ENCODE data around the gene ZFAND2A. TPM values are rescaled to one million over a fixed set of nuclear protein-coding genes. Genes with fewer than 3 reads are reported as not detected.
"Not testable (repeated sequence)": the region's sequence is repeated elsewhere in the genome, so short reads cannot be mapped to it uniquely, and the experiment has no call there.

The ZFAND2A gene
- total RNA-seq, 1 donor from 2014 or later, result 14.3 TPM

- DNase-seq (ENCODE audit: low read depth, low spot score), result no peak
Observed at GRCh38 chr7:1124816-1125602, 35.0 kb downstream of the ZFAND2A start.

GRCh38 chr7:1124164-1124563, 35.8 kb downstream of the ZFAND2A start:
- DNase-seq (ENCODE audit: low read depth, low spot score), result no peak

- DNase-seq (ENCODE audit: low read depth, low spot score), result peak; percentile 81
Observed at GRCh38 chr7:1123715-1124114, 36.3 kb downstream of the ZFAND2A start.

GRCh38 chr7:1122832-1123501, 37.0 kb downstream of the ZFAND2A start:
- DNase-seq (ENCODE audit: low read depth, low spot score), result no peak

GRCh38 chr7:1121886-1122831, 37.8 kb downstream of the ZFAND2A start:
- DNase-seq (ENCODE audit: low read depth, low spot score), result no peak

GRCh38 chr7:1121476-1121875, 38.5 kb downstream of the ZFAND2A start:
- no peak for DNase-seq (ENCODE audit: low read depth, low spot score)

- DNase-seq (ENCODE audit: low read depth, low spot score), result no peak
Observed at GRCh38 chr7:1120791-1121190, 39.2 kb downstream of the ZFAND2A start.

GRCh38 chr7:1119201-1119600, 40.8 kb downstream of the ZFAND2A start:
- DNase-seq (ENCODE audit: low read depth, low spot score), result no peak

GRCh38 chr7:1117321-1117928, 42.6 kb downstream of the ZFAND2A start:
- DNase-seq (ENCODE audit: low read depth, low spot score), result no peak

- not testable (repeated sequence) for DNase-seq (ENCODE audit: low read depth, low spot score)
Observed at GRCh38 chr7:1116383-1117008, 43.5 kb downstream of the ZFAND2A start.

- DNase-seq (ENCODE audit: low read depth, low spot score), result not testable (repeated sequence)
Observed at GRCh38 chr7:1115171-1116045, 44.6 kb downstream of the ZFAND2A start.

- DNase-seq (ENCODE audit: low read depth, low spot score), result no peak
Observed at GRCh38 chr7:1114505-1114904, 45.5 kb downstream of the ZFAND2A start.

GRCh38 chr7:1114088-1114487, 45.9 kb downstream of the ZFAND2A start:
- DNase-seq (ENCODE audit: low read depth, low spot score), result no peak

GRCh38 chr7:1113548-1113885, 46.5 kb downstream of the ZFAND2A start:
- DNase-seq (ENCODE audit: low read depth, low spot score), result no peak

- no peak for DNase-seq (ENCODE audit: low read depth, low spot score)
Observed at GRCh38 chr7:1112625-1113547, 47.1 kb downstream of the ZFAND2A start.

- peak; percentile 30 for DNase-seq (ENCODE audit: low read depth, low spot score)
Observed at GRCh38 chr7:1112109-1112508, 47.9 kb downstream of the ZFAND2A start.

GRCh38 chr7:1111156-1111555, 48.8 kb downstream of the ZFAND2A start:
- no peak for DNase-seq (ENCODE audit: low read depth, low spot score)

- no peak for DNase-seq (ENCODE audit: low read depth, low spot score)
Observed at GRCh38 chr7:1110358-1110757, 49.6 kb downstream of the ZFAND2A start.
